NCI-H187 (cell line): Measurements from ENCODE around the gene SHOC2.
A peak's percentile ranks its signal among the peaks of the same experiment; 100 is the strongest.
"Not testable (repeated sequence)": the region's sequence is repeated elsewhere in the genome, so short reads cannot be mapped to it uniquely, and the experiment has no call there.

Experiments used
- DNase-seq, 2 experiments: peaks; one replicate each; lab custom pipeline; 2025; lab: John Stamatoyannopoulos, UW

Gene SHOC2

DNA sequence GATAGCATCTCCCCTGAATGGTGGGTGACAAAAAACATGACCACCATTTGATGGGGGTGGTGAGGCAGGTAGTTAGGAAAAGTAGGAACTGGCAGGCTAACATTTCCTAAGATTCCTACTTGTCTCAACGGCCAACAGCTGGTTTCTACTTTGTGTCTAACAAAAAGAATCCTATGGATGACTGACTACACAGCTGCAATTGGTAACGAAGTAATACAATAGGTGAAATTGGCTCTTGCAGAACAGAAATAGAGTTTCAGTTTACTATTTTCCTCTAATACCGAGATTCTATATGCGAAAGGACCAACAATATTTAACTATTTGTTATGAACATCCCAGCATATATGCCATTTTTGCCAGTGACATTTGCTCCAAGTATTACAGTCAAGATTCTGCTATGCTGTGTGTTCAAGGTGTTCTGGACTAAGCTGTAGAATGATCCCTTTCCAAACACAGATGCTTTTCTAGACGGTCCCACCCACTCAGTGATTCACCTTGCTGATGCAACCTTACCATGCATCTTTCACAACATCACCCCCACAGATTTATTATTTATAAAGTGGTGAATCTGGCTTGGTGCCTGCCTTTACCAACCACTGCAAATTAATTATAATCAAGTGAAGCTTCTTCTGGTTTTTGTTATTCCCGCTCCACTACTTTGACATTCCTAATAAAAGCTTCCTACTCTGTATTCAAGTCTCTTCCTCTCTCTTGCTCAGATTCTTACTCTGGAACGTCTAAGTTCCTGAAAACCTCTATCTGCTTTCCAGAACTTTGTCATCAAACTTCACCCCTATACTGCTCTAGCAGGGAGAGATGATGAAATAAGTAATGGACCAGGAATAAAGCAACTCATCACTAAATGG lies 17.2 kb upstream of the SHOC2 start:
- DNase-seq: no peak

DNA sequence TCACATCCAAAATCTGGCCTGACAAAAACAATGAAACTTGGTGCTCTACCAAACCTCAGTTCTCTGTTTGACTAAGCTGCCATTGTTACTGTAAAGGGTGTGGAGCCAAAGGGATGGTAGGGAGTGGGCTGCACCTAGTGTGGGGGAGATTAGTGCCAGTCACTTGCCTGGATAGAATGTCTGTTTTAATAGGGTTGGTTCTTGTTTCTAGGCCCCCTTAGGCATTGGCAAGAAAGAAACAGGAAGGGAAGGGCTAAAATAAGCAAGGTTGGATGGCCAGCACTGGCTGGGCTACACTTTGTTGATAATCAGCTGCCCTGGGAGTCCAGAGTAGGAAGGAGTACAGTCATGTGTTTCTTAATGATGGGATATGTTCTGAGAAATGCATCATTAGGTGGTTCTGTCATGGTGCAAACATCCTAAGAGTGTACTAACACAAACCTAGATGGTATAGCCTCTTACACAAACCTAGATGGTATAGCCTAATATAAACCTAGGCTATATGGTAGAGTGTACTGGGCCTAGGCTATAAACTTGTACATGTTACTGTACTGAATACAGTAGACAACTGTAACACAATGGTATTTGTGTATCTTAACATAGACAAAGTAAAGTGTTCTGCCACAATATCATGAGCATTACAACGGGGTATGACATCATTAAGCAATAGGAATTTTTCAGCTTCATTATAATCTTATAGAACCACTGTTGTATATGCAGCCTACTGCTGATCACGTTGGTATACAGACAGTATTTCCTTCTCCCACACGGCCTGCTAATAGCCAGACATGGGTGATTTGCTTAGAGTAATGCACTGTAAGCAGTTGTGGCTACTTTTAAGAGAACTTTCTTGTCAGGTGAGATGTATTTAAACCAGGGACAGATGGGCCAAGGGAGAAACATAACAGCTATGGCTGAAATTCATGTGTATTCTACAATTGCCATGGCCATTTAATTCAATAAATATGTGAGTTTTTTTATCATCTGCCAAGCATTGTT lies 15.8 kb upstream of the SHOC2 start:
- DNase-seq: no peak

DNA sequence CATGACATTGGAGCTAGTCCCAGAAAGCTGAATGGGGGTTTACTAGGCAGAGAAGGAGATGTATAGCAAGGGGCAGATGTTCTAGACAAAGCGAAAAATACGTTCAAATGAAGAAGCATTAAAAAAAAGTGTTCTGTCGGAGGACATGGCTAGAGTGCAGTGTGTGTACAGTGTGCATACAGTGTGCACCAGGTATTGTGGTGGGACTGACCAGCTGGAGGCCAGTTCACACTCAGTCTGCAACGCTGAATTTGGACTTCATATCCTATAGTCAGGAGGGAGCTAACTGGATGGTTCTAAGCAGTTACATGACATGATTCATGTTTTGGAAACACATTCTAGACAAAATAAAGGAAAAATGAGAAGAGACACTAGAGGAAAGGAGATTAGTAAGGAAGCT lies 9.3 kb upstream of the SHOC2 start:
- no peak for DNase-seq

DNA sequence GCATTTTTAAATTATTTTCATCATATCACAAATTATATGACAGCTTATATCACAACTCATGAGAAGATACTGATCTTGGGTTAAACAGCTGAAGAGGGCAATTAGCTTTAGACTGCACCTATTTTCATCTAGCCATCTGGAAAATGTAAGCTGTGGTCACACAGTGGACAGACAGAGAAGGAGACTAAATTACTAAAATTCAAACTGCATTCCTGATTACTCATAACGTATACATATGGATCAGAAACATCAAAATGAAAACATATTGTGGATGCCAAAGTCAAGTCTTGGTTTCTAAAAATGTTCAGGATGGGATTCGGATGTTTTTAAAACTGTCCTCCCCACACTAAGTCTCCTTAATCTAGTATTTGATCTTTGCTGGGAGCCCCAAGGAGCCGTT lies 7.0 kb upstream of the SHOC2 start:
- DNase-seq: no peak

DNA sequence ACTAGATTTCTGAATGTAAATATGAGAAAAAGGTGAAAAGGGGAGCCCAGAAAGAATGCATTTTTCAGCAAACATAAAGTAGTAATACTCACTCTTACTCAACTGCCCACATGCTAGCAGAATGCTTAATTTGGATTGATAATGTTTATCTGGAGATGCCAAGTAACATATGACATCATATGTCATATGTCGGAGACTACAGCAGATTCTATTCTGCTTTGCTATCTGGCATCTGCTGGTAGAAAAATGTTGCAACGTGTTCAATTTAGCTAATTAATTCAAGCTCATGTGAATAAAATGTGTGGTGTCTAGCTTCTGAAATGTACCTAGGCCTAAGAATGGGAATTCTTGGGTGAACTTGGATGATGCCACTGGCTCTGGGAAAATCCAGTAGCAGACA lies 5.0 kb upstream of the SHOC2 start:
- no peak for DNase-seq

DNA sequence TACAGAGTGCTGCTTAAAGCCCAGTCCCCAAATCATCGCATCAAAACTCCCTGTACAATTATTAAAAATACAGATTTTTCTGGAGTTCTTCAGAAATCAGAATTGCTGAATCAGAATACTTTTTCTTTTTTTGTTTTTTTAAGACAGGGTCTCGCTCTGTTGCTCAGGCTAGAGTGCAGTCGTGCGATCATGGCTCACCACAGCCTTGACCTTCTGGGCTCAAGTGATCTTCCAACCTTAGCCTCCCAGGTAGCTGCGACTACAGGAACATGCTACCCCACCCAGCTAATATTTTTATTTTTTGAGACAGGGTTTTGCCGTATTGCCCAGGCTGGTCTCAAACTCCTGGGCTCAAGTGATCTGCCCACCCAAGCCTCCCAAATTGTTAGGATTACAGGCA lies 4.4 kb upstream of the SHOC2 start:
- DNase-seq: no peak

DNA sequence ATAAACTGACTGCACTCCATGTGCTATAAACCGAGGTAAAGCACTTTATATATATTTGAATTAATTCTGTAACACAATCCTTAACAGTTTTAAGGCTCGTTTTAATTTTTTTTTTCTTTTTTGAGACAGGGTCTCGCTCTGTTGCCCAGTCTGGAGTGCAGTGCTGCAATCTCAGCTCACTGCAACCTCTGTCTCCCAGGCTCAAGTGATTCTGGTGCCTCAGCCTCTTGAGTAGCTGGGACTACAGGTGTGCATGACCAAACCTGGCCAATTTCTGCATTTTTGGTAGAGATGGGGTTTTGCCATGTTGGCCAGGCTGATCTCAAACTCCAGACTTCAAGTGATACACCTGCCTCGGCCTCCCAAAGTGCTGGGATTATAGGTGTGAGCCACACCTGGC lies 3.8 kb upstream of the SHOC2 start:
- DNase-seq: not testable (repeated sequence)

DNA sequence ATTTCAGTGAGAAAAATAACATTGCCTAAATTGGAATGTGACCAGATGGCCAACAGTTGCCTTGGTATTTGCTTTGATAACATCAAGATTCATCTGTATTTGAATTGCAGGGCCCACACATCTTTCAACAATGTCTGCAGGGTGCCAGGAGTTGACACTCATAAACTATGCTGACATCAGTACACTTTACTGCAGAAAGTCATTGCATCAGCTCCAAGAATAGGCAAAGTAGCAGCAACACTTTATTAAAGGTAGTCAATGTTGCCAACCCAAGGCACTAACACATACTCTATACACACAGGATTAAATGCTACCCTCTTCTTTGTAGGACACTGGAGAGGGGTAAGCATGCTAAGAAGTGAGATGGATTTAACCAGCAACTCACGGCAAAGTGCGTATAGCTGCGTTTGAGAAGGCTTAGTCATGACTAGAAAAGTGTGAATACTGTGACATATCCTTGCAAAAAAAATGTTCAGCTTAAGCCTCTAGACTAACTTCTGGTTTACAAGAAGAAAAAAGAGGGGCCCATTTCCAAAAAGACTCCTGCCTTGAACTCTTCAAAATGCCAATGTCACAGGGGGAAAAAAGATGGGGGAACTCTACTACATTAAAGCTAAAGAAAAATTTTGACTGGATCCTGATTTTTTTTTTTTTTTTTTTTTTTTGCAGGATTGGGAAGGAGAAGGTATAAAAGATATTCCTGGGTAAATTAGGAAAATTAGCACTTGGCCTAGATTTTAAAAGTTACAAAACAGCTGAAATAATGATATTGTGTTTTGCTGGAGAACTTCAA lies 2.7 kb upstream of the SHOC2 start:
- DNase-seq: no peak

DNA sequence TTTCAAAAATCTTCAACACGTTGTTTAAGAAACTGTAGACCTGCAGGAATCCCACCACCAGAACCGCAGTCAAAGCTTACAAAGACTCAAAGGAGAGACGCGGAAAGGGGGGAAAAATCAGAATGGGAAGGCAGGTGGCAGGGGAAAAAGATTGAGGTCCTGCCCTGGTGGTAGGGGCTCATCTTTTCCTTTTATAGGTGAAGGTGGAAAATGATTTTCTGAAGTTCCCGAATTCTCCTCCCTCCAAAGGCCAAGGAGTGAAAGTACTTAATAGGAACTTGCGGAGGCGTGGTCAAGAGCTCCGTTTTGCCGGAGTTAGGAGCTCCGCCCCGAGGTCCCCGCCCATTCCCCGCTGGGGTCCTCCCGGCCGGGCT lies 1.1 kb upstream of the SHOC2 start:
- peak; percentile 21 to 65 for DNase-seq

DNA sequence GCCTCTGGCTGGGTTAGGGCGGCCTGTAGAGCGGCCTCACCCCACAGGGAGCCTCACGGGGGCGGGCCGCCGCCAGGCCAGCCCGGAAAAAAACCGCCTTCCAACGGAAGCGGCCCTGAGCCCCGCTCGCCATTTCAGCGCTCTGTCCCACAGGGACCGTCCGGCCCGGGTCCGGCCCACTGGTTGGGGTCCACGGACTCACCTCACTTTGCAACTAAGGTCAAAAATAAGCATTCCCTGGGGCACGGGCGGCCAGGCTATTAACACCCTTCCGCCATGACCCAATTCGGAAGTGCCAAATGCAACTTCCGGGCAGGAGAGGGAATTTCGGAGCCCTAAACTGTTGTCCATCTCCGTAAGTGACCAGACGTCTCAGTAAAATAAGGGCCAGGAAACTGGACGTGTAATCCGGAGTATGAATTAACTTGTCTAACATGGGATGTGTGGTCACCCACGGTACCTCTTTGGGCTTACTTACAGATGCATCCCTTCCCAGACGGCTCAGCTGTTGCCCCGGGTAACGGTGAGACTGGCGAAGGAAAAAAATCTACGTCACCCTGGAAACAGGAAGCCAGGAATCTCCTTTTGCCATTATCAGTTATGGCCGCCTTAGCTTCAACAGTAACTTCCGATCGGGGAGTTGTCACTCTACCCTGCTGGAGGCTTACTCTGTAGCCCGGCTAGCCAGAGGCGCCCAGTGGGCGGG lies 608 bp upstream of the SHOC2 start, which contains the start of gene BBIP1:
BBIP1 (minus strand) TSS at position 538 of the 706 bp plus-strand sequence. CDS start 1,023 bp downstream, outside the sequence.
- peak in 1 of 2 experiments; percentile 91 for DNase-seq

DNA sequence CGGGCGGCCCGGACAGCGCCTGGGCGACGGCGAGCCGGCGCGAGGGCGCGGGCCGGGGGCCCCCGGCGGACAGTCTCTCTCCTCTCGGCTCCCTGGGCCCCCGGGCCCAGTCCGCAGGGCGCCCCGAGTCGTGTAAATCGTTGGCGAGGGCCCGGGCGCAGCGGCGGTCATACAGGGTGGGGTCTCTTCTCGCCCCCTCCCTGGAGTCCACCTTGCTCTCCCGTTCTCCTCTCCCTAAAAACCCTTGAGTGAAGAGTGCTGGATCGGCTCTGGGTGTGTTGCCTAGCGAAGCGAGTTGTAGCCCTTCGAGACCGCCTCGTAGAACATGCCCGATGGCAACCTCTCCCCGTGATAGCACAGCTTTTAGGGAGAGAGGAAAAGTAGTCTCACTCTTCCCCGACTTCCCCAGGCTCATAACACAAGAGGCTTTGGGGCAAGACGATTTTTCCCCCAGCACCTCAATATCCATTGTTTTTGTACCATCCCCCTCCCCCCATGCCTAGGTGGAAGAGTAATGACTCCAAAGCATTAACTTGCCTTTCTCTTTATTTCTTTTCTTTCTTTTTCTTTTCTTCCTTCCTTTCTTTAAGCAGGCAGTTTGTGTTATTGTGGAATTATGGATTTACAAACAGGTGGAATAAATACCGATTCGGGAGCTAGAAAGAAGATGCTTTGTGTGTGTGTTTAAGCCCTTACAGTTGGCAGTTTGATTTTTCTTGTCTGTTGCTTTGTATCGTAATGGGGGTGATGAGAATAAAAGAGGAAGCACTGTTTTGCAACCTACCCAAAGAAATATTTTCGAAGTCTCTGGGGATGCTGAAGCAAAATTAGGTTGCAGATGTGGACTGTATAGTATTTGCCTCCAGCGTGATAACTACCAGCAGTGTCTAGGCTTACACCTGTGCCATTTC lies 822 bp downstream of the SHOC2 start:
- peak; percentile 4 to 16 for DNase-seq

DNA sequence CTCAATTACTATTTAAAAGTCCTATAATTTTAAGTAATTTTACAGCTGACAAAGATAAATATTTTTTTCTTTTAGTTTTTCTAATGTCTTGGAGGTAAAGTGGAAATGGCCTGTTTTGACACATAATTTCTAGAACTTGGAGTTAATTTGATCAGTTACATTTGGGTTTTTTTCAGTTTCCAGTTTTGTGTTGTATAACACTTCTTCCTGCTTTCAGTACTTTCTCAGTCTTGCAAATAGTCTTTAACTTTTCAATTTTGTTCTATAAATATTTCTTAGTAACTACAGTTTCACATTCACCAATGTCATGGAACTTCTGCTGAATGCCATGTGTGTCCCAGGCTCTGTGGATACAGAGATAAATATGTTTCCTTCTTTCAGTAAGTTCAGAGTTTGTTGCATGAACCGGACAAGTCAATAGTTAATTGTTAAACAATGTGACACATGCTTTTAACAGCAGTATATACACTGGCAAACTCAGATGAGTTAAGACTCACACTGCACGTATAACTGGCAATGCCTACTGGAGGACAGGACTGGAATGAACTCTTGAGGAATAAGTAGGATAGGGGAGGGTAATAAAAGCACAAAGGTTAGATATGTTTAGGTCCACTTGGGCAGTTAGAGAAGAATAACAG lies 4.6 kb downstream of the SHOC2 start:
- no peak for DNase-seq

DNA sequence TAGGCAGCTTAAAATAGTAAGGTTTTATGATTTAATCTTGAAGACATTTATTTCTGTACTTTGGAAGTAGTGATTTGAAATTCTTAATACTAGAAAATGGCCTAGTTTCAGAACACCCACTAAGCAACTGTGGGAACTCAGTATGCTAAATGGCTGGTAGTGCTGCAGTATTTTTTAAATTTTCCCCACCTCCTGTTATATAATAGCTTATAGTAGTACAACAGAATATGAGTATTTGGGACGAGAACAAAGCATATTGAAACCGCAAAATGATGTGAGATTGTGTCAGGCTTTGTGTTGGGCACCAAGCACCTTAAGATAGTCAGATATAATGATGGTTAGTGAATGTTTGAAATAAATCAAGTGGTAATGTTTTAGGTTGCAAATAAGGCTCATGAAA lies 8.1 kb downstream of the SHOC2 start:
- no peak for DNase-seq

DNA sequence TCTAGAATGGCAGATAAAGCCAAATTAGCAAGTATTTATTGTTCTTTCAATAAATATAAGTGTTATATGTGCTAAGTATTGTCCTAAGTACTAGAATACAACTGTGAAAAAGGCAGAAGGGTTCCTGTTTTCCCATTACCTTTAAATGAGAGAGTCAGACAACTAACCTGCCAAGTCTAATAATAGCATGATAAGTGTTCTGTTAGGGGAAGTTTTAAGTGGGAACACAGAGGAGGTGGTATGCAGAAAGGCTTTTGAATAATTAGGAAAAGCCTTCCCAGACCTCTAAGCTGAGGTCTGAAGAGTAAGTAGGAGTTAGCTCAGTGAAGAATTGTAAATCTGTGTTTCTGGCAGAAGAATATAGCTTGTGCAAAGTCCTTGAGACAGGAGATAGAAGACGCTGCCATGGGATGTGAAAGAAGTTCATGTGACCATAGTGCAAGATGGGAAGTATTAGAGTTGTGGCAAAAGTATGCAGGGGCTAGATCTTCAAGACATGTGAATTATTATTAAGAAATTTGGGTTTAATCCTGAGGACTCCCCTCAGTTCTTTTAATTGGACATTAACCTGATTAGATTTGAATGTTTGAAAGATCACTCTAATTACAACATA lies 12.5 kb downstream of the SHOC2 start:
- no peak for DNase-seq

DNA sequence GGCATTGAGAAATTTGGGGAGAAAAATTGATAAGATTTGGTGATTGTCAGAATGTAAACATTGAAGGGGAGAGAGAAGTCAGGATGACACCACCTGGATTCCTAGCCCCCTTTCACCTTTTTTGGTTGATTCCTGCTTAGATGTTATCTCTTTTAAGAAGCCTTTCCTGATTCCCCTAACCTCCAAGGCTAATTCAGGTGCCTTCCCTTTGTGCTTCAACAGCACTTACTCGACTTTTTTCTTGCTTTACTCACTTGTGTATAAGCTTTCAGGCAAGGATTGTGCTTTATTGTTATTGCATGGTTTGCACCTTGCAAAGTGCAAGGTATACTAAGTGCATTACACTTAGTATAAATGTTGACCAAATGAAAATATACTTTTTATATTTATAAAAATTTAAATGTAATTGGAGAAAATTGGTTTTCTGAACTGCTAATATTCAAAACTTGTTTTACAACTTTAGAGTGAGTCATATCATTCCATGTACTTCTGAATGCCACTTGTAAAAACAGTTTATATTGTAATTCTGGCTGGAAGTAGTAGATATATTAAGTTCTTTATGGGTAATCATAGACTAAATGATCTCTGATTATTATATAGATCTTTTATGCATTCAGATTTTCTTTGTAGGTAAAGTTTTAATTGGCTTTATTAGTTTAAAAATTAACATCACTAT lies 13.2 kb downstream of the SHOC2 start:
- DNase-seq: no peak

DNA sequence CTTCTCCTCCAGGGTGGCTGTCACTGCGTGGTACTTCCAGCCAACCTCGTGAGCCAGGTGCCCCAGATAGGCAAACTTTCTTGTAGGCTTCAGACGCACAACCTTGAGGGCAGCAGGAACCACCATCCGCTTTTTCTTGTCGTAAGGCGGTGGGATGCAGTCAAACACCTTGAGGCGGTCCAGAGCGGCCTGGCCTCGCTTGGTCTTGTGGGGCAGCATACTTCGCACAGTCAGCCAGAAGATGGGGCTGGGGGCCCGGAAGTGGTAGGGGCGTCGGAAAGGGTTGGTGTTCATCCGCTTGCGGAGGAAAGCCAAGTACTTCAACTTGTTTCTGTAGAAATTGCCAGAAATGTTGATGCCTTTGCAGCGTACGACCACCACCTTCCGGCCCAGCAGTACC lies 17.4 kb downstream of the SHOC2 start:
- no peak for DNase-seq

DNA sequence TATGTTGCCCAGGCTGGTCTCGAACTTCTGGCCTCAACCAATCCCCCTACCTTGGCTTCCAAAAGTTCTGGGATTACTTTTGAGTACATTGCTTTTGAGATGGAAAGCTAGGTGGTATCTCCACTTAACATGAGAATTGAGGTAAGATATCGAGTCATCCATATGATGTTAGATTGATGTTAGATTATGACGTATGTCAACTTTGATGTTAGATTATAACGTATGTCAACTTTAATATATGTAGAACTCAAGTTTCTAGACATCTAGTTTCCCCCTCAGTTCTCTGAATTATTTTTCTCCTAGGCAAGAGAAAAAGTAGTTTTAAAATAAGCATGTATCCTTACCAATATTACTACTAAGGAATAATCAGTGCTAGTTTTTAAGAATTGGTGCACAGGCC lies 20.0 kb downstream of the SHOC2 start:
- DNase-seq: no peak

DNA sequence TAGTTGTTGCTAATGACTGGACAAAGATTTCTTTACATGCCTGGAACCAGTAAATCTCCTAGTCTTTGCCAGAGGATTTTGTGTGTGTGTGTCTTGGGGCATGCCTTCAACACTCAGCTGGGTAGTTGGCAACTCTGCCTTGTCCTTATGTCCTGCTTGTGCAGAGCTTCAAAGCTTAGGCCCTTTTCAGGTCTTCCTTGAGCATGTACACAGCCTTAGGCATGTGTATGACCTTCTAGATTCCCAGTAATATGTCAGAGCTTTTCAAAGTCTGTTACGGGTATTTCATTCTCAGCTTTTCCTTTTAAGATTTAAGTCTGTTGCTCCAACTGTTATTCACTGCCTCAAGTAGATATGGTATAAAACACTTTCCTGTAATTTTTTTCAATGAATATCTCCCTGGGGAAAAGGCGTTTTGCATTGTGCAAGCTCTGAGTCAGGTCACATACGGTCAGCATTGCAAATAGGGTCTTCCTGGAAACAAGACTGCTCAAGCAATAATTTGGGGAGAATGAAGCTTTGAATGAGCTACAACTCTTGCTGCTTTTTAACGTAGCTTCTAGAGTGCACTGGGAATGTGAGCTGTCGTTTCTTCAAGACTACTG lies 25.5 kb downstream of the SHOC2 start:
- DNase-seq: no peak
